PC-3 (cell line): ENCODE results near the gene ARHGAP40. TPM values are rescaled to one million over a fixed set of nuclear protein-coding genes. Genes with fewer than 3 reads are reported as not detected.
"Not testable (repeated sequence)": the region's sequence is repeated elsewhere in the genome, so short reads cannot be mapped to it uniquely, and the experiment has no call there.

Source experiments
- ATAC-seq: fragments of 200-7000 bp; cut with Tn5 transposase; 2 replicates; pipeline ENCODE4 v1.9.1; 2020; ENCODE audit warnings: mild to moderate bottlenecking, moderate library complexity
- BruUV-seq: library from RNA; stranded (reverse); fragments of 400-500 nt; replicated peaks from 2 replicates; lab custom pipeline; 2021; lab: Mats Ljungman, UMichigan
- CTCF ChIA-PET: fragments of 300-600 bp; sonication (Branson Sonifier 250); formaldehyde crosslinking; loops from one replicate; lab custom pipeline; 2022; ENCODE audit warnings: antibody characterized with exemption; lab: Charles Lee
- POLR2A ChIA-PET: fragments of 300-600 bp; sonication (Branson Sonifier 250); formaldehyde crosslinking; loops from one replicate; lab custom pipeline; 2022; ENCODE audit warnings: antibody characterized with exemption; ENCODE audit not compliant: unreplicated experiment; lab: Charles Lee
- DNase-seq: peaks from one replicate; pipeline ENCODE4 v3.0.0-alpha.2; 2015
- H2AFZ ChIP-seq: fragments of 300-600 bp; sonication (generic); 2 replicates; pipeline ENCODE4 v1.6.0; 2016; ENCODE audit warnings: antibody characterized with exemption, low read length
- H3F3A ChIP-seq: fragments of 300-600 bp; sonication (generic); one replicate; pipeline ENCODE4 v1.6.0; 2017; ENCODE audit warnings: antibody characterized with exemption, low read length, control low read depth, mild to moderate bottlenecking; ENCODE audit not compliant: unreplicated experiment
- H3K27ac ChIP-seq: fragments of 300-600 bp; sonication (generic); 2 replicates; pipeline ENCODE4 v1.5.1; 2016; ENCODE audit warnings: mild to moderate bottlenecking, low read length
- H3K27me3 ChIP-seq: fragments of 300-600 bp; sonication (generic); 2 replicates; pipeline ENCODE4 v1.6.1; 2016; ENCODE audit warnings: low read length, mixed read lengths
- H3K36me3 ChIP-seq: fragments of 300-600 bp; sonication (generic); 2 replicates; pipeline ENCODE4 v1.6.1; 2016; ENCODE audit warnings: low read depth, mixed run types, low read length, mixed read lengths
- H3K4me1 ChIP-seq: fragments of 300-600 bp; sonication (generic); 2 replicates; pipeline ENCODE4 v1.5.1; 2016; ENCODE audit warnings: low read length; ENCODE audit not compliant: insufficient read depth
- H3K4me2 ChIP-seq: fragments of 300-600 bp; sonication (generic); 2 replicates; pipeline ENCODE4 v1.6.0; 2016; ENCODE audit warnings: low read length
- H3K4me3 ChIP-seq: fragments of 300-600 bp; sonication (generic); 2 replicates; pipeline ENCODE4 v1.5.1; 2016; ENCODE audit warnings: mild to moderate bottlenecking, low read length, mixed read lengths
- H3K79me2 ChIP-seq: fragments of 300-600 bp; sonication (generic); 2 replicates; pipeline ENCODE4 v1.6.1; 2017; ENCODE audit warnings: low read length, mixed read lengths
- H3K9ac ChIP-seq: fragments of 300-600 bp; sonication (generic); 2 replicates; pipeline ENCODE4 v1.6.0; 2016; ENCODE audit warnings: mild to moderate bottlenecking, low read length
- H3K9me2 ChIP-seq: fragments of 300-600 bp; sonication (generic); replicated peaks from 2 replicates; pipeline ENCODE4 v1.6.1; 2016; ENCODE audit warnings: mixed run types, low read length, mixed read lengths
- H3K9me3 ChIP-seq: fragments of 300-600 bp; sonication (generic); 2 replicates; pipeline ENCODE4 v1.6.1; 2016; ENCODE audit warnings: low read length, mixed read lengths
- H4K20me1 ChIP-seq: fragments of 300-600 bp; sonication (generic); 2 replicates; pipeline ENCODE4 v1.6.1; 2016; ENCODE audit warnings: low read length, mixed read lengths
- CTCF ChIP-seq: fragments of 300-600 bp; sonication (generic); conservative IDR thresholded peaks from 2 replicates; pipeline ENCODE4 v1.5.1; 2017; ENCODE audit warnings: antibody characterized with exemption, low read depth, mild to moderate bottlenecking, low read length
- EZH2 ChIP-seq: fragments of 300-600 bp; sonication (generic); IDR thresholded peaks from one replicate; pipeline ENCODE4 v1.6.1; 2017; ENCODE audit warnings: antibody characterized with exemption, mild to moderate bottlenecking, low read length; ENCODE audit not compliant: unreplicated experiment
- EZH2phosphoT487 ChIP-seq: fragments of 300-600 bp; sonication (generic); IDR thresholded peaks from 2 replicates; pipeline ENCODE4 v1.6.1; 2018; ENCODE audit warnings: mild to moderate bottlenecking, antibody characterized with exemption, low read length, borderline replicate concordance
- intact Hi-C: fragments of 100-400 bp; cut with micrococcal nuclease; formaldehyde crosslinking; loops from 2 replicates; pipeline ENCODE4 v1.9.0; 2023
- total RNA-seq: library from RNA; depleted of rRNA; stranded (reverse); fragments of >200 nt; gene quantifications from 2 replicates; pipeline ENCODE4 v1.2.3, GENCODE V29; 2014

The ARHGAP40 gene
- total RNA-seq, 1 experiment from 2014 or later = not detected

- H3K36me3 ChIP-seq = no peaks in the 10 kb centered on the region
- no peaks in the 10 kb centered on the region for H3K9me3 ChIP-seq
- BruUV-seq = no TSS peak
- H3K4me3 ChIP-seq = no peak overlapping the region
- POLR2A ChIA-PET = no interaction called here
- intact Hi-C loops = no loop called here
- no peak overlapping the region for H2AFZ ChIP-seq
- no peak overlapping the region for H3K4me2 ChIP-seq
- no peak overlapping the region for H3K27ac ChIP-seq
- H3K79me2 ChIP-seq = no peaks in the 10 kb centered on the region
- H3K27me3 ChIP-seq = no peaks in the 10 kb centered on the region
- H4K20me1 ChIP-seq = no peaks in the 10 kb centered on the region
- TF ChIP-seq EZH2phosphoT487 (no peak), EZH2 (no peak), CTCF (no peak)
- H3K4me1 ChIP-seq = no peaks in the 10 kb centered on the region
- H3K9me2 ChIP-seq = no peaks in the 10 kb centered on the region
- CTCF ChIA-PET = no interaction called here
- H3F3A ChIP-seq = no peaks in the 10 kb centered on the region
- no peak overlapping the region for H3K9ac ChIP-seq
- DNase-seq (no peak), ATAC-seq (no peak)
These were observed 10.7 kb upstream of the ARHGAP40 start for GRCh38 chr20:38590676-38591473.

GRCh38 chr20:38591474-38592410 lies 9.9 kb upstream of the ARHGAP40 start:
- BruUV-seq = no TSS peak
- intact Hi-C loops = no loop called here
- ATAC-seq (no peak), DNase-seq (no peak)
- Histone ChIP-seq H3K36me3 (no peaks in the 10 kb centered on the region), H3K9me3 (no peaks in the 10 kb centered on the region), H3K4me2 (no peak overlapping the region), H3K27me3 (no peaks in the 10 kb centered on the region), H3K27ac (no peak overlapping the region), H3K9ac (no peak overlapping the region), H3F3A (no peaks in the 10 kb centered on the region), H4K20me1 (no peaks in the 10 kb centered on the region), H3K4me1 (no peaks in the 10 kb centered on the region), H3K79me2 (no peaks in the 10 kb centered on the region), H3K4me3 (no peak overlapping the region), H2AFZ (no peak overlapping the region), H3K9me2 (no peaks in the 10 kb centered on the region)
- ChIA-PET POLR2A (no interaction called here), CTCF (no interaction called here)
- TF ChIP-seq EZH2phosphoT487 (no peak), CTCF (no peak), EZH2 (no peak)

- H3K9me2 ChIP-seq, H3K27ac ChIP-seq, H4K20me1 ChIP-seq, H3K9ac ChIP-seq, H3K4me2 ChIP-seq, DNase-seq, H3K27me3 ChIP-seq, H3K36me3 ChIP-seq, H3F3A ChIP-seq, H3K79me2 ChIP-seq, POLR2A ChIA-PET, BruUV-seq, intact Hi-C loops, H3K4me1 ChIP-seq, CTCF ChIA-PET, ATAC-seq, H2AFZ ChIP-seq, H3K9me3 ChIP-seq, H3K4me3 ChIP-seq: not testable (repeated sequence)
These were observed 9.2 kb upstream of the ARHGAP40 start for GRCh38 chr20:38592411-38592790.

- DNase-seq, H3K4me2 ChIP-seq, H3F3A ChIP-seq, H2AFZ ChIP-seq, H3K36me3 ChIP-seq, H3K79me2 ChIP-seq, H3K9me2 ChIP-seq, H4K20me1 ChIP-seq, ATAC-seq, H3K9ac ChIP-seq, H3K4me1 ChIP-seq, CTCF ChIA-PET, H3K27ac ChIP-seq, H3K27me3 ChIP-seq, POLR2A ChIA-PET, H3K9me3 ChIP-seq, H3K4me3 ChIP-seq, intact Hi-C loops, BruUV-seq: not testable (repeated sequence)
These were observed 7.3 kb upstream of the ARHGAP40 start for GRCh38 chr20:38594281-38594680.
